Right hindlimb (tissue), 1 donor: ENCODE measurements around the gene SELENOM.

Experiments used
- DNase-seq: peaks from one replicate; pipeline ENCODE4 v3.0.0-alpha.2; 2018

Gene SELENOM

GRCh38 chr22:31107178-31107893 lies at the start of gene SELENOM:
Gene SELENOM (minus strand): TSS chr22:31107568. CDS start chr22:31107505, 63 bp downstream.
- DNase-seq, result peak; percentile 97

- no peak for DNase-seq
Observed at GRCh38 chr22:31155422-31155821, 48.1 kb upstream of the SELENOM start.

- no peak for DNase-seq
Observed at GRCh38 chr22:31154975-31155374, 47.6 kb upstream of the SELENOM start.

DNA sequence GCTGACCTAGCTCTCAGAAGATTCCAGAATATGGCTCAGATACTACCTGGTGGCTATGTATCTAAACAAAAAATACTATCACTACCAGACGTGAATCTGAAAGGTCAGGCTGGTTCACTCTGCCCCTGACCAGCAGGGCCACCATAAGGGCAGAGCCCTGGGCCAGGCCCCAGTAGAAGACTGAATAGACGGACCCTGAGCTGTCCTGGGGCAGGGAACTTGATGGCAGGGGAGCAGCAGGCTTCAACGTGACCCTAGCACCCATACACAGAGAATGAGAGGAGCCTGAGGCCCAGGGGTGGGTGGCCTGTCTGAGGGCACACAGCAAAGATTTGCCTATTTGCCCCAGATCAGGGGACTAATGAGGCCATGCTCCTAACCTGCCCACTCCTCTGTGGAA lies 46.0 kb upstream of the SELENOM start:
- no peak for DNase-seq

GRCh38 chr22:31151872-31152271 lies 44.5 kb upstream of the SELENOM start:
- no peak for DNase-seq

GRCh38 chr22:31150615-31151014 lies 43.2 kb upstream of the SELENOM start:
- DNase-seq, result no peak

DNA sequence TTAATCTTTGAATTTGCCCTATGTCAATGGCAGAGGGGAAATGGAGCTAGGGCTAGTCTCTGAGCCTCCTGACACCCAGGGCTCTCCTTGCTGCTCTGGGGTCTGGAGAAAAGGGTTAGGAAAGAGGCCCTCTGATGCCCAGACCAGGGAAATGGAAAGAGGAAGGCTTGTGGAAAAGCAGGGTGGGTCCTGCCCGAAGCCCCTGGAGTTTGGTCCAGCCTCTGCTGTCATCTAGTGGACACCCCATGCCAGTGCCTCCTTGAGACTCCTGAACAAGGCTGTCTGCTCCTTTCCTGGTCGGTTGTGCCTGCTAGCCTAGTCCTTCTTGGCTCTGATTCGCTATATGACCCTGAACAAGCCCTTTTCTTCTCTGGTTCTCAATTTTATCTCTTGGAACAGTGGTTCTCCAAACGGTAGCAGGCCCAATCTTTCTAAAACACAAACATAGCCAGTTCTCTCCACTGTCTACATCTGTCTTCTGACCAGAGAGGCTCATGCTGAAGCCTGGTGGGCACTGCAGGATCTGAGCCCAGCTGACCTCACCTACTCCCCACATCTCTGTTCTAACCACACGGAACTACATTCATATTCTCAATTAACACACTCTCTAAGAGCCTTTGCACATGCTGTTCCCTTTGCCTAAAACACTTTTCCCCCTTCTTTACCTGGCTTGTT lies 41.7 kb upstream of the SELENOM start:
- DNase-seq, result peak; percentile 81

DNA sequence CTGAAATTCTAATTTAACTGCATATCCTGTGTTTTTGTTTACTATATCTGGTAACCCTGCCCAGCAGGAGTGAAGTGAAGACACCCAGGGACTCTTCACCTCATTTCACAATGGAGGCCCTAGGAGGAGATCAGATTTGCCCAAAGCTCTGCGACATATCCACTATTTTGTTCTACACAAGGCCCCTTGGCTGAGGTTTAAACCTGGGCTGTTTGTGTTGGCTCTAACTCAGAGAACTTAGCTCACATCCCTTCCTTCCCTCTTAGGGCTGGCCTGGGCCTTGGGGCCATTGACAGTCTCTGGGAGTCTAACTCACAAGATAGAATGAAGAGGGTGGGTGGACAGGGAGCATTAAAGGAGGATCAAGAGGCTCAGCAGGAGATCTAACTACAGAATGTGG lies 41.1 kb upstream of the SELENOM start:
- DNase-seq, result no peak

DNA sequence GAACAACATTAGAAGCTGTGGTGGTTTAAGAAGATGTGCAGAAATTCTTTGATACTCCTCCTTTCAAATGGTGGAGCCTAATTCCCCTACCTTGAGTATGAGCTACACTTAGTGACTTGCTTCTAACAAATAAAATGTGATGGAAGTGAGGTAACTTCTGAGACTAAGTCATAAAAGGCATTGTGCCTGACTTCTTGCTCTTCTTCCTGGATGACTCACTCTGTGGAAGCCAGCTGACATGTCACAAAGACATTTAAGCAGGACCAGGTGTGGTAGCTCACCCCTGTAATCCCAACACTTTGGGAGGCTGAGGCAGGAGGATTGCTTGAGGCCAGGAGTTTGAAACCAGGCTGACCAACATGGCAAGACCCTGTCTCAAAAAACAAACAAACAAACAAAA lies 36.9 kb upstream of the SELENOM start:
- no peak for DNase-seq

DNA sequence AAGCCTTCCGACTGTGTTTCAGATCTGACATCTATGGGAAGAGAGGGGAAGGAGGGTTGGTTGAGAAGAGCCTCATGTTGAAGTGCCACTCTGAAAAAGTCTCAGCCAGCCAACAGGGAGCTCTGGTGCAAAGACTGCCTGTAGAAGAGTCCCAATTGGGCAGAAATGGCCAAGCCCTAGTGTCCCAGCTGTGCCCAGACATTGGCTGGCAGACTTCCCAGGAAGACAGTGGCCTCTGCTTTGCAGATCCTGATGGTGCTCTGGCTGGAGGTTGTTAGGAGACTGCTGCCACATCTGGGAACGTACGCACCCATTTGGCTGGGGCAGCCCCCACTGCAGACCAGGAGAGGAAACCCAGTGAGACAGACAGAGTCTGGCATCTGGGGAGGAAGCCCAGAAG lies 36.2 kb upstream of the SELENOM start:
- no peak for DNase-seq

DNA sequence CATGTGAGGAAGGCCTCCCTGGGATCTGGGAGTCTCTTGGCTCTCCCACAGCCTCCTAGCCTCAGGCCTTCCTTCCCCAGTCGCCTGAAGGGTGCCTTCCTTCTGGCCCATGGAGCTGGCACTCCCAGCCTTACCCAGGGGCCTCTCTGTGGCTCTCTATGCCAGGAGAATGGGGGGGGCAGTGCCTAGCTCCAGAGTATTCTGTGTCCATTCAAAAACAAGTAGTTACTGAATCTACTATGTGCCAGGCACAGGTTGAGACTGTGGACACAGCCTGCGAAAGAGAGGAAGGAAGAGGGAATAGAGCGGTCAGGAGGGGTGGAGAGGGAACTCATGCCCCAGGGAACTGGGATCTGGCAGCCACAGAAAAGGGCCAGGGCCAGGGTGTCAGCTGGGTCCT lies 35.7 kb upstream of the SELENOM start:
- DNase-seq, result no peak

DNA sequence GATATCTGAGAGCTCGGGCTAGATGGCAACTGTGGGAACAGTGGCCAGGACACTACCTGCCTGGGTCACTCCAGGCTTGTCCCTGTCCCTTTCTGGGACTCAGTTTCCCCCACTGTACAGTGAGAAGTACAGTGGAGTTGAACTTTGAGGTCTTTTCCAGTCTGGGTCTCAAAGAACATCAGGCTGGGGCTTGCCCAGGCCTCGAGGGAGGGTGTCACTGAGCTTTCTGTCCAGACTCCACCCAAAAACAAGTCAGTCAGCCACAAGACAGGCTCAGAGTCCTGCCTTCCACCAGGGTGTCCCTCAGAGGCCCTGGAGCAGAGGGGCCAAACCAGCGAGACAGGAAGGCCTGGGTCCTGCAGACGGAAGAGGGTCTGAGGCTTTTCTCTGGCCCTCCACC lies 34.9 kb upstream of the SELENOM start:
- DNase-seq, result no peak

- DNase-seq, result no peak
Observed at GRCh38 chr22:31141551-31141950, 34.2 kb upstream of the SELENOM start.

DNA sequence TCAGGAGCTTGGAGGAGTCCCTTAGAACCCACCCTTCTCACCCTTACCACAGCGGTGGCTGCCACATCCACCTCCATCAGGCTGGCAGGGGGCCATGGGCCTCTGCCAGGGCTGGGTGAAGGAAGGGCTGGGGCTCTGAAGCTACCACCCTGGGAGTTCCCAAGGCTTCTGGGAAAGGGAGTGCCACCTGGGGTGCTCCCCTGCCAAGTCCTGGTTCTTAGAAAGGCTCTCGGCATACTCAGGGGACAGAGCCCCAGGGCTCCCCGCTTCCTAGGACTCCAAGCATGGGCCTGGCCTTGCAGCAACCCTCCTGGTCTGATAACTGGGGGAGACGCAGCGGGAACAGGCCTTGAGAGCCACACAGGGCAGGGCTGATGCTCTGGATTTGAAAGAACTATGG lies 33.4 kb upstream of the SELENOM start:
- DNase-seq, result no peak

DNA sequence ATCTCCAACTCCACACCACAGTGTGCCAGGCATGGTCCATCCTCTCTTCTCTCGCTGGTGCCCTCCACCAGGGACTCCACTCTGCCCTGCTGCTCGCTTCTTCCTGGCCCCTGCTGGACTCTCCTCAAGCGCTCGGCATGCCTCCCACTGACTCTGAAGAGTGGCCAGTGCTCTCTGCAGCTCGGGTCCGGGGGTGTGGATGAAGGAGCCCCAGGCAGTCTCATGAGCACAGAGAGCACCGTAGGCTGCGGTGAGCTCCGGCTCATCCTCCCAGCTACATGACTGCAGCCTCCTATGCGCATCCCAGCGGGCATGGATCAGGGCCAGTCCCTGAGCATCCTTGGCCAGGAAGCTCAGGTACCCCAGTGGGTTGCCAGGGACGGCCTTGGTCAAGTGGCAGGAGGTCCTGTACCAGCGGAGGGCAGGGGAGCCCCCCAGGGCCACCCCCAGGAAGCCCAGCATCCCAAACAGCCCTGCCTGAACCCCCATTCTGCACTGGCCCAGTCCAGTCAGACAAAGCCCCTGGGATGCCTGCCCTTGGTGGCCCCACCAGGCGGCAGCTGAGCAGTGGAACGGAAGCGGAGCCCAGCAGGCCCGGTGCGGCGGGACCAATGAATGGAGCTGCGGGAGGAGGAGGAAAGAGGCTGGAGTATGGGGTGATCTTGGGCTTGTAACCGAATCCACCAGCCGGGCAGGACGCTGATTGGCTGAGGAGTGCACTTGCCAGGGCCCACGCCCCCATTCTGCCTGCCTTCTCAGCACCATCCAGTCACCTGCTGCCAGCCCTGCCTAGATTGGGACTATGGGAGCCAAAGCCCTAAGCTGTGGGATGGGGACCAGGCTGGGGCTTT lies 32.7 kb upstream of the SELENOM start, which contains the start of gene PLA2G3:
Gene PLA2G3 (minus strand): TSS at position 643 of the 851 bp plus-strand sequence. CDS start 154 bp downstream, at position 489.
- DNase-seq, result no peak

GRCh38 chr22:31139066-31139465 lies 31.7 kb upstream of the SELENOM start:
- DNase-seq, result no peak

GRCh38 chr22:31138126-31138525 lies 30.8 kb upstream of the SELENOM start:
- no peak for DNase-seq

- DNase-seq, result no peak
Observed at GRCh38 chr22:31137721-31138120, 30.4 kb upstream of the SELENOM start.

DNA sequence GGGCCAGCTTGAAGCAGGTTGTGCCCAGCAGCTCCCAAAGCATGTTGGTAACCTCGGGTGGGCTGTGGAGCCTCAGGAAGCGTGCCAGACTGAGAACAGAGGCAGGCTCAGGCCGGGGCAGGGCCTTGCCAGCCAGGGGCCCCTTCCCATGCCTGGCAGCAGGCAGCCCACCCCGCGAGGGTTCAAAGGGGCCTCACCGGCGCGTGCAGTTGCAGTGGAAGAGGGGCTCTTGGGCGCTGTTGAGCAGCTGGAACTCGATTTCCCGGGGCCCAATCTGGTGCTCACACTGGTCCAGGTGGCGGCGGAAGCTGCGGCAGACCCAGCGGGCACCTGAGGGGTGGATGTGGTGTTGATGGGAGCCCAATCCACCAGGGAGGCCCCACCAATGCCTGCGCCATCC lies 29.3 kb upstream of the SELENOM start:
- no peak for DNase-seq

GRCh38 chr22:31136155-31136554 lies 28.8 kb upstream of the SELENOM start:
- no peak for DNase-seq

DNA sequence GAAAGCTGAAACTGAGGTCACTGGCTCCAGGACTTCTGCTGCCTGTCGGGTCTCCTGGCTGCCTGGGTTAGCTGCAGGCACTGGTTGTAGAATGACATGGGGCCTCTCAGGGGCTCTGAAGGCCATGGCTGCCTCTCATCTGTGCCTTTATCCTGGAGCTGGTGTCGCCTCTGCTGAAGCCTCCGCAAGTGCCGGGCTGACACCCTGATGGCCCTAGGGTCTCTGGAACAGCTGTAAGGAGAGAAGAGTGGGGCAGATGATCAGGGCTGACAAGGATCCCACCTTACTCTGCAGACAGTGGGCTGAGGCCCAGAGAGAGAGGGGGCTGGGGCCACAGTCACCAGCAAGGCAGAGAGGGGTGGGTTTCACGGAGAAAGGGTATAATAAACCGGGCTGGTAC lies 28.3 kb upstream of the SELENOM start:
- DNase-seq, result no peak

DNA sequence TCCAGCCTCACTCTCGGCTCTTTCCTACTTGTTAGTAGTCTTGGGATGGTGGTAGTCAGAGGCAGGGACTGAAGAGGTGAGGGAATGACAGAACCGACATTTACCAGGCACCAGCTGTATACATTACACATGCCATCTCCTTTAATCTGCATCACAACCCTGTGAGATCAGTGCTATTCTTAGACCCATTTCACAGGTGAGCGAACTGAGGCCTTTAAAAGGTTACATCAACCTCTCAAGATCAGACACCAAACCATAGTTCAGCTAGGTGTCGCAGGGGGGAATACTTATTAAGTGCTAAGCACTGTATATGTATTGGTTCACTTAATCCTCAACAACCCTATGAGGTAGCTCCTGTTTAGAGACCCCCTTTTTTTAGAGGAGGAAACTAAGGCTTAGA lies 27.3 kb upstream of the SELENOM start:
- no peak for DNase-seq

DNA sequence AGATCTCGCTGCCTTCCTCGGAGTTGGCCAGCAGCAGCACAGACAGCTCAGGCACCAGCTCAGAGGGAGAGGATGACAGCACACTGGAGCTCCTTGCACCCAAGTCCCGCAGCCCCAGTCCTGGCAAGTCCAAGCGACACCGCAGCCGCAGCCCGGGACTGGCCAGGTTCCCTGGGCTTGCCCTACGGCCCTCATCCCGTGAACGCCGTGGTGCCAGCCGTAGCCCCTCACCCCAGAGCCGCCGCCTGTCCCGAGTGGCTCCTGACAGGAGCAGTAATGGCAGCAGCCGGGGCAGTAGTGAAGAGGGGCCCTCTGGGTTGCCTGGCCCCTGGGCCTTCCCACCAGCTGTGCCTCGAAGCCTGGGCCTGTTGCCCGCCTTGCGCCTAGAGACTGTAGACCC lies 26.5 kb upstream of the SELENOM start:
- DNase-seq, result no peak

GRCh38 chr22:31130873-31131272 lies 23.5 kb upstream of the SELENOM start:
- no peak for DNase-seq
